Measurements from ENCODE around the gene TFF3. TPM values are rescaled to one million over a fixed set of nuclear protein-coding genes. Genes with fewer than 3 reads are reported as not detected.

TFF3 gene
- total RNA-seq, 1 donor from 2014 or later: not detected

- no peak for DNase-seq
These were observed 26.2 kb downstream of the TFF3 start for GRCh38 chr21:42288962-42289361.

GRCh38 chr21:42287193-42288083 lies 27.8 kb downstream of the TFF3 start:
- DNase-seq: no peak

DNA sequence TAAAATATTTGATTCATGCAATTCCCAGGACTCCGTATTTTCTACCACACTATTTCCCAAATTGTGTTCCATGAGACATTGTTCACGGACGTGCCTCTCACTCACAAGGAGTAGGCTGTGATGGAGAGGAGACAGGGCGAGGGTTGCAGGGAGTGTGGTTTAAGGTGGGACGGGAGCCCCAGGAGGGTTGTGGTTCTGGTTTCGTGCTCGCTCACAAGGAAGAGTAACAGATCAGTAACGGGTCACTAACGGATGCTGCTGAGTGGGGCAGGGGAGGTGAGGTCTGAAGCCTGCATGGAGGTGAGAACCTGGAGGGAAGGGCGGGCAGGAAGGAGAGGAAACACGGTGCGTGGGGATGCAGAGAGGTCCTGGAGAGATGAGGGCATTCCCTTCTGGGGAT lies 28.8 kb downstream of the TFF3 start:
- DNase-seq: no peak

GRCh38 chr21:42285569-42286245 lies 29.5 kb downstream of the TFF3 start:
- DNase-seq: no peak

DNA sequence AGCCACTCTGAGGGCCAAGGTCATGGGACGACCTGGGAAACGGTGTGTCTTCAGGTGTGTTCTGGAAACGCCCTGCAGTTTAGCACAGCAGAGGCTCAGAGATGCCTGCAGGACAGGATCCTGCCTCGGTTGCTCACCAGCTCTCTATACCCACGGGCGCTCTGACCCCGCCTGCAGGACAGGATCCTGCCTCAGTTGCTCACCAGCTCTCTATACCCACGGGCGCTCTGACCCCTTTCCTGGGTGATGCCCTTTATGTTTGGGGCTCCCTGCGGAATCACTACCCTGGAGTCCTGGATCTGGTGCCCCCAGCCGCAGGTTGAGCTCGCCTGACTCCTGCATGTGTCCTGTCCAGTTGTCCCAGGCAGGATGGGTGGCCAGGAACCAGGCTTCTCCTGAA lies 32.5 kb downstream of the TFF3 start:
- DNase-seq: no peak

GRCh38 chr21:42282021-42282420 lies 33.2 kb downstream of the TFF3 start:
- DNase-seq: no peak

DNA sequence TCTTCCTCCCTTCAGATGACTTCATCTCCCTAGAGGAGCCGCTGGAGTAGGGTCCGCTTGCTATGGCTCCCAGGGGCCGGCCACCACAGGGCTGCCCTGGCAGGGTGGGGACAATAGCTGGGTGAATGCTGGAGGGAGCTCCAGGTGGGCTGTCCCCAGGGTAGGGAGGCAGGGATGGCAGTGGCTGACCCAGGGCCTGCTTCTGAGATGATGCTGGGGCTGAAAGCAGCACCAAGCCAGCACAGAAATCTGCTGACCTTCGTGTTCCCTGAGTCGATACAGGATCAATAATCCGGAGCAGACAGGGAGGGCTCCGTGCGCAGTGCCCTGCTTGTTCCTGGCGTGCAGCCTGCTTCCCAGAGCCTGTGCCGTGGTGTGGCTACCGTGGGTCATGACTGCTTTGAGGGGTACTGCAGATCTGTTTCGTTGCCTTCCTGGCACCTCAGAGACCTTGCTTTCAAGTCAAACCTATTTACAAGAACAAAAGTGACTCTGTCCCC lies 34.0 kb downstream of the TFF3 start:
- no peak for DNase-seq

GRCh38 chr21:42280356-42281180 lies 34.6 kb downstream of the TFF3 start:
- DNase-seq: no peak

- DNase-seq: no peak
These were observed 35.3 kb downstream of the TFF3 start for GRCh38 chr21:42279888-42280287.

- DNase-seq: no peak
These were observed 35.8 kb downstream of the TFF3 start for GRCh38 chr21:42279341-42279871.

DNA sequence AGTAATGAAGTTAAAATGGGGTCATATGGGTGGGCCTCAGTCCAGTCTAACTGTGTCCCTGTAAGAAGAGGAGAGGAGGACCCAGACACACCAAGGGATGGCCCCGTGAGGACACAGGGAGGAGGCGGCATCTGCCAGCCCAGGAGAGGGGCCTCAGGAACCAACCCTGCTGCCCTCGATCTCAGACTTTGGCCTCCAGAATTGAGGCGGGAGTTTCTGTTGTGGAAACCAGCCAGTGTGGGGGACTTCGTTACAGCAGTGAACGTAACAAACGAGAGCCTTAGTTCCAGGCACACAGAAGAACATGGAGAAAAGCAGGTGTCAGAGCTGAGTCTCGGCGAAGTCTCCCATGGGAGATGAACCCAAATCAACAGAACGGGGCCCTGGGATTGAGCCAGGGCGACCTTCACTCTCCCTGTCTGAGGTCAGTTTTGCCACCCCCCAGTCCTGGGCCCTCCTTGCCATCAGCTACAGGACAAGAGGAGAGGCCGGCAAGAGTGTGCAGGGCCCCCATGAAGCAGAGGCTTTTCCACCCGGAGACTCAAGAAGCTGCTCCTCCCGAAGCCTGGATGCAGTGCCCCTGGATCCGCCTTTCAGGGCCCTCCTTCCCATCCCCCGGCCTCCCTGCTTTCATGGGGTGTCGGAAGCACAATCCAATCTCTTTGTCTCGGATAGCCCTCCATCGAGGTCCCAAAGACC lies 36.6 kb downstream of the TFF3 start:
- no peak for DNase-seq

DNA sequence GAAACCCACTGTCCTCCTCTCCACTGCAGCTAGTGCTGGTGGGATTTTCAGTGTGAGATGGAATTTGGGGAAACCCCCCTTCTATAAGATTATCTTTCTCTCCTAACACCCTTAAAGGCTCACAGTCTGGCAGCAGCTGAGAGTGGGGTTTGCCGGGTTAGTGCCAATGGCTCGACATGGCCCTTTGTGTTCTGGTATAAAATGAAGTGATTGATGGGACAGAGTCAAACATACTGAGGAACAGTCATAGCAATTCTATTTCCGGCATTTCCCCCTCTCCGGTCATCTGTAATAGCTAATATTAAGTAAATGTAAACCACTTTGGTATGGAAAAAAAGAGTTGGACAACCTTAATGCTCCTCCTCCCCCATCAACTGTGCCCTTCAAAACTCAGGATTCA lies 37.6 kb downstream of the TFF3 start:
- no peak for DNase-seq

DNA sequence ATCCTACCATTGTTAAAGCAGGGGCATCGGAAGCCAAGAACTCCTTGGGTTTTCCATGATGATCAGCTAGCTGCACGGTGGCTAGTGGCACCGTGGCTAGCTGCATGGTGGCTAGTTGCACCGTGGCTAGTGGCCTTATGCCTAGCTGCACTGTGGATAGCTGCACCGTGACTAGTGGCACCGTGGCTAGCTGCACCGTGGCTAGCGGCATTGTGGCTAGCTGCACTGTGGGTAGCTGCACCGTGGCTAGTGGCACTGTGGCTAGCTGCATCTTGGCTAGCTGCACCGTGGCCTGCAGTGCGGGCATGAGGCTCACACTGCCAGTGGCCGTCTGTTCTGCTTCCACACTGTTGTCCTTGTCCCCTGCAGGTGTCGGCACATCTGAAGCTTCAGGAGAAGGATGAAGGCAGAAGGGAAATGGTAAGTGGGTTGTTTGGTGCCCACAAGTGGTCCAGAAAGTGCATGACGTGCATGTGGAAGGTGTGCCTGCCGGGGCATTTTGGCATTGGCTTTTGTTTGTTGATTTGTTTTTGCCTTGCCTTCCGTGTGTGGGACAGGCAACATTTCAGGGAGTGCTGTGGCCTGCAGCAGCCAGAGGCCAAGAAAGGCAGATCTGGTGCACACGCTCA lies 38.6 kb downstream of the TFF3 start:
- DNase-seq: no peak

DNA sequence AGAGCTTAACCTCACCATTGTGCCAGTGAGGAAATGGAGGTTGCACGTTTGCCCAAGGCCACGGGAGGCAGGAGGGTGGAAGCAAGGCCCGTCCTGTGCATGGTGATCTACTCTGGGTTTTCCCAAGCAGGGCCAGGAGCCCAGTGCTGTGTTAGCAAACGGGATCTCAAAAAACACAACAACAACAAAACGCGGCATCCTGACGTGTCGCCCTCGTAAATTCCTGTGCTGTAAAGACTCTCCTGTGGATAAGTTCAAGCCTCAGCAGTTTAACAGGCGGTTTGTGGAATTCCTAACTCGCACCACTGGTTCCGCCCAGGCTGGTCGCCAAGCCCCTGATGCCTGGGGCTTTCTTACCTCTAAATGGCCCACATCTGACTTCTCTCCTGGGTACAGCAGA lies 39.1 kb downstream of the TFF3 start:
- no peak for DNase-seq

DNA sequence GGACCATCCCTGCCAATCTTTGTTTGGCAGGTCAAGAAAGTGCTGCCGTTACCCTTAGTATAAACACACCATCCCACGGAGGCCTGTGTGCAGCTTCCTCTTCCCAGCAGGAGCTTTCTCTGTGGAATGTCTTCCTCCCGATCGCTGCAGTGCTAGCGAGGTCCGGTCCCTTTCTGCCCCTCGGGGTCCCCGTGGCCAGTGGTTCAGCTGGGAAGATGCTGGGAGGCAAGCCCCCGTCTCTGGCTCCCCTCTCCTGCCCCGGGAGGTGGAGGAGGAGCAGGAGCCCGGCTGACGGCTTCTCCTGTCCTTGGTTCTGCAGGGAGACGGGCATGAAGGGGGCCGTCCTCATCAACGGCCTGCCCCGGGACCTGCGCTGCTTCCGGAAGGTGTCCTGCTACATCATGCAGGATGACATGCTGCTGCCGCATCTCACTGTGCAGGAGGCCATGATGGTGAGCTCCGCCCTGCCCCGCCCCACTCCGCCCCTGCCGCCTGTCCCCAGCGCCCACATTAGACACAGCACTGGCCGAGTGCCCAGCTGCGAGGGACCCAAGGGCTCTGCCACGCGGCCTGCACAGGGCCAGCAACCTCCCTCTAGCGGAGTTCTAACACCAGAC lies 42.1 kb downstream of the TFF3 start:
- DNase-seq: no peak

- no peak for DNase-seq
These were observed 42.9 kb downstream of the TFF3 start for GRCh38 chr21:42272109-42272962.

- no peak for DNase-seq
These were observed 44.1 kb downstream of the TFF3 start for GRCh38 chr21:42271065-42271464.

DNA sequence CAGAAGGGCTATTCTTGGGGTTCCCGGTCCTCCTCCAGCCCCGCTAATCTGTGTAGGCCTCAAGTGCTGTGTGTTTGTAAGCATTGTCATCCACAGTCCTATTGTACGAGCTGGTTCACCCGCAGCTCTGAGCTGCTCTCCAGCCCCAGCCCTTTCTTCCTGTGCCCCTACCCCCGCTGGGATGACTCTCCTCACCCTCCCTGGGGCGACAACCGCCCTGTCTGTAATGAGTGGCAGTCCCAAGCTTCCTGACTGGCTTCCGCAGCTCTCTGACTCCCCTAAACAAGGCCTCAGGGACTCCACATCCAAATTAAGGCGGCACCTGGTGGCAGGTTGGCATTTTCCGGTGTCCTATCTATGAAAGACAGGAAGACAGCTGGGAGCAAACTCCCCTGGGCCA lies 45.8 kb downstream of the TFF3 start:
- no peak for DNase-seq

DNA sequence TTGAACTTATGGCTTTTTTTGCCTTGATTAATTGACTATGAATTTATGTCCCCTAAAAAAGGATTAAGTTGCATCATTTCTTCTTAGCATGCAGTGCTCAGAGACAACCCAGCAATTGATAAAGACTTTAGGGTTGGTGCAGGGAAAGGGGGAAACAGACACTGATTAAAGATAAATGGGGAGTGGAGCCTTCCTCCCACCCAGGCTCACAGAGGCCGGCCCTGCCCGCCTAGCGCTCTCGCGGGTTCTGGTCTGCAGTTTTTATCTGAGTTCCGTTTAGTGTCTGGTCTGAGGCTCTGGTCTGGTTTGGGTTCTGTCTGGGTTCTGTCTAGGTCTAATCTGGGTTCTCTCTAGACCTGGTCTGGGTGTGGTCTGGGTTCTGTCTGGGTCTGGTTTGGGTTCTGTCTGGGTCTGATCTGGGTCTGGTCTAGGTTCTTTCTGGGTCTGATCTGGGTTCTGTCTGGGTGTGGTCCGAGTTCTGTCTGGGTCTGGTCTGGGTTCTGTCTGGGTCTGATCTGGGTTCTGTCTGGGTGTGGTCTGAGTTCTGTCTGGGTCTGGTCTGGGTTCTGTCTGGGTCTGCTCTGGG lies 48.1 kb downstream of the TFF3 start:
- DNase-seq: no peak

Data from occipital lobe (tissue), 2 donors.